Measurements from ENCODE around the gene SKAP1.

Gene SKAP1

GRCh38 chr17:48137656-48138055 lies 292.4 kb downstream of the SKAP1 start:
- TF ChIP-seq, protein P1, sequence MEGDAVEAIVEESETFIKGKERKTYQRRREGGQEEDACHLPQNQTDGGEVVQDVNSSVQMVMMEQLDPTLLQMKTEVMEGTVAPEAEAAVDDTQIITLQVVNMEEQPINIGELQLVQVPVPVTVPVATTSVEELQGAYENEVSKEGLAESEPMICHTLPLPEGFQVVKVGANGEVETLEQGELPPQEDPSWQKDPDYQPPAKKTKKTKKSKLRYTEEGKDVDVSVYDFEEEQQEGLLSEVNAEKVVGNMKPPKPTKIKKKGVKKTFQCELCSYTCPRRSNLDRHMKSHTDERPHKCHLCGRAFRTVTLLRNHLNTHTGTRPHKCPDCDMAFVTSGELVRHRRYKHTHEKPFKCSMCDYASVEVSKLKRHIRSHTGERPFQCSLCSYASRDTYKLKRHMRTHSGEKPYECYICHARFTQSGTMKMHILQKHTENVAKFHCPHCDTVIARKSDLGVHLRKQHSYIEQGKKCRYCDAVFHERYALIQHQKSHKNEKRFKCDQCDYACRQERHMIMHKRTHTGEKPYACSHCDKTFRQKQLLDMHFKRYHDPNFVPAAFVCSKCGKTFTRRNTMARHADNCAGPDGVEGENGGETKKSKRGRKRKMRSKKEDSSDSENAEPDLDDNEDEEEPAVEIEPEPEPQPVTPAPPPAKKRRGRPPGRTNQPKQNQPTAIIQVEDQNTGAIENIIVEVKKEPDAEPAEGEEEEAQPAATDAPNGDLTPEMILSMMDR (IDR thresholded peaks at IDR 0.05; ENCODE audit: low read length, missing control alignments) = no peak
- no peak overlapping the region for H3K4me3 ChIP-seq (replicated peaks; ENCODE audit: low read depth, low read length)
- DNase-seq (ENCODE audit: low read depth) = no peak

DNA sequence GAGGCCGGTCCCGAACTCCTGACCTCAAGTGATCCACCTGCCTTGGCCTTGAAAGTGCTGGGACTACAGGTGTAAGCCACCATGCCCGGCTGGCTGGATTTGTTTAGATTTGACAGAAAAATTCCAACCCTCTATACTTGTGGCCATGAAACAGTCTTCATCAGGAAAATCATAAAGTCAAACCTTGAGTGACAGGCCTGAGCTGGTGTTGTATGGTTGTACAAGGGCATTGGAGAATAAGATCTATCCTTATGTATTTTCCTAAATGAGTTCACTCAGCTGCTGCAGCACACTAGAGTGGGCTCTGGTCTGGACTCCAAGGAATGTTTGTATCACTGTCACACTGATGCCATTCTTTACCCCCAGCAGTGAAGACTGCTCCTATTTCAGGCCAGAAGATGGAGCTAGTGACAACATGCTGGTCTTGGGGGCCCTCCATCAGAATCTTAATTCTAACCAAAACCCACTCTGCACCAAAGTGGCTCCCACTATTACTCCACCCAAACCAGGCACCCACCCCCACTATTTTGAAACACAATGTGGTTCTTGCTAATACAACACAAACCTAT lies 295.0 kb downstream of the SKAP1 start:
- TF ChIP-seq, protein P1 (IDR thresholded peaks at IDR 0.05; ENCODE audit: low read length, missing control alignments) = peak; percentile 34
- H3K4me3 ChIP-seq (replicated peaks; ENCODE audit: low read depth, low read length) = no peak overlapping the region
- no peak for DNase-seq (ENCODE audit: low read depth)

DNA sequence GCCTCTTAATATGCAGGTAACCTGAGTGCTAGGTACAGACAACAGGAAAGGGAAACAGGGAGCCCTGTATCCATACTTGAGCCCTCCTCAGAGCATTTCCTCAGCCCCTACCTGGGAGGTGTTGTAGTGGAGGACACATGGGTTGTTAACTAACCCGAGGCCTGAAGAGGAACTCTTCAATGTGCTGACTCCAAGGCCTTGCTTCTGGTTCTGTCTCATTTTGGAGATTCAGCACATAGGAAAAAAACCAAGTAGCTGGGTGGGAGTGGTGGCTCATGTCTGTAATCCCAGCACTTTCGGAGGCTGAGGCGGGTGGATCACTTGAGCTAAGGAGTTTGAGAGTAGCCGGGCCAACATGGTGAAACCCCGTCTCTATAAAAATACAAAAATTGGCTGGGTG lies 297.6 kb downstream of the SKAP1 start:
- H3K4me3 ChIP-seq (replicated peaks; ENCODE audit: low read depth, low read length) = no peak overlapping the region
- TF ChIP-seq, protein P1 (IDR thresholded peaks at IDR 0.05; ENCODE audit: low read length, missing control alignments) = no peak
- DNase-seq (ENCODE audit: low read depth) = no peak

GRCh38 chr17:48131216-48131824 lies 298.7 kb downstream of the SKAP1 start:
- peak; percentile 83 for DNase-seq (ENCODE audit: low read depth)
- H3K4me3 ChIP-seq (replicated peaks; ENCODE audit: low read depth, low read length) = no peak overlapping the region
- TF ChIP-seq, protein P1 (IDR thresholded peaks at IDR 0.05; ENCODE audit: low read length, missing control alignments) = peak; percentile 95

DNA sequence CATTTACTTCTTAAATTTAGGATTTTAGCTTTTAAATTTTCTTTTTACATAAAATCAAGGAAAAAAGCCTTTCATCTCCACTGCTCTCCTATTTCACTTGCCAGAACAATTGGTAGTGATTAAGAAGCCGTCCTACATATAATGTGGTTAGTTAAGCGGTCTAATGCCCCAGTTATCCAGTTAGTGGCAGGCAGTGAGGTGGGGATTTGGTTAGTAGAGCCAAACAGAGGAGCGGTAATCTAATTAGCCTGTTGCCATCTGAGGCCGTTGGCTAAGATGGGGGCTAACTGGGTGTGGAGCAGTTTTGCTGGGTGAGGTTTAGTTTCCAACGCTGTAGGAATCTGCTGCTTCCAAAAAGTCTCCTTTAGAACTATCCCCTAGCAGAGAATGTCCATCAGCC lies 300.0 kb downstream of the SKAP1 start:
- no peak for DNase-seq (ENCODE audit: low read depth)
- no peak overlapping the region for H3K4me3 ChIP-seq (replicated peaks; ENCODE audit: low read depth, low read length)
- TF ChIP-seq, protein P1 (IDR thresholded peaks at IDR 0.05; ENCODE audit: low read length, missing control alignments) = no peak

DNA sequence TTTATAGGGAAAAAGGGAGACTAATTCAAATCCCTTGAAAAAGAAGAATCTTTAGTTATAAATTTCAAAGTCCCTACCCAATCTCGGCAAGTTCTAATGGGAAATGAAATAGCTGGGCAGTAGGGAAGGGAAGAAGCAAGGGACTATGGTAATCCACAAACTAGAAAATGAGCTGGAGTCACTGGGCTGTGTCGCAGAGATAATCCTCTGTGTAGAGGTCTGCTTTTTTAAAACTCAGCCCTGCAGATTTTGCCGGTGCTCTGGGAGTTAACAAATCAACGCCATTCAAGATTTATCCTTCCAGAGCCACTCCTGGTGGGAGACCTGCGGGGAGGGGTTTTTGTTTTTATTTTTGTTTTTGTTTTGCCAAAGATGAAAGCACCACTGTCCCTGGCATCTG lies 301.6 kb downstream of the SKAP1 start:
- TF ChIP-seq, protein P1 (IDR thresholded peaks at IDR 0.05; ENCODE audit: low read length, missing control alignments) = no peak
- no peak overlapping the region for H3K4me3 ChIP-seq (replicated peaks; ENCODE audit: low read depth, low read length)
- DNase-seq (ENCODE audit: low read depth) = no peak

Measured in fibroblast of pulmonary artery (primary cell).